ENCODE data around the gene C15orf39. TPM values are rescaled to one million over a fixed set of nuclear protein-coding genes. Genes with fewer than 3 reads are reported as not detected.

Gene C15orf39
- total RNA-seq (2022; extraction: Qiagen RNA extraction): 27.8 to 36.6 TPM (median 33.9 TPM) in 5 replicates

DNA sequence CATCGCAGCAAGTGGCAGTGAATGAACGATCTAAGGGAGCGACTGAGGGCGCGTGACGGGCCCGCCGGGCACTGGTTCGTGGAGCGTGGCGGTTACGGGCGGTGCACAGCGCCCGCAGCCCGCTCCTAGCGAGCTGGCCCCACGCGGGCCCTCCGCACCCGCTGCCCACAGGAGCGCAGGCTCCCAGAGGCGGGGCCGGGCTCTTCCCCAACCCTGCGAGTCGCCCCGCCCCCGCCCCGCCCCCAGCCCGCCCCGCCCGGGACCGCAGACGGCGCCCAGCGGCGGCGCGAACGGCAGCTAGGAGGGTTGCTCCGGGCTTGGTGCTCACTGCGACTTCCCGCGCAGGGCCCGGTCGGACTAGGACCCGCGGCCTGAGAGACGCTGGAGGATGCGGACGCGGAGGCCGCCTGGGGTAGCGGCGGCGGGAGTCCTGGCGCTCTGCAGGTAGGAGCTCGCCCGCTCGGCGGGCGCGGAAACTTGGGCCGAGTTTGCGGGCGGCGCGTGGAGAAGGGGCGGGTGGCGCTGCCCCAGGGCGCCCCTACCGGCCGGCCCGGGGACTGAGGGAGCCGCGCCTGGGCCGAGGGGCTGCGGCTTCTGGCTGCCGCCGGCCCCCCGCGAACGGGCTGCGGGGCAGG, at the start of gene C15orf39:
C15orf39 (plus strand) TSS at position 267 of the 635 bp plus-strand sequence. CDS start 4,167 bp downstream, outside the sequence.

DNA sequence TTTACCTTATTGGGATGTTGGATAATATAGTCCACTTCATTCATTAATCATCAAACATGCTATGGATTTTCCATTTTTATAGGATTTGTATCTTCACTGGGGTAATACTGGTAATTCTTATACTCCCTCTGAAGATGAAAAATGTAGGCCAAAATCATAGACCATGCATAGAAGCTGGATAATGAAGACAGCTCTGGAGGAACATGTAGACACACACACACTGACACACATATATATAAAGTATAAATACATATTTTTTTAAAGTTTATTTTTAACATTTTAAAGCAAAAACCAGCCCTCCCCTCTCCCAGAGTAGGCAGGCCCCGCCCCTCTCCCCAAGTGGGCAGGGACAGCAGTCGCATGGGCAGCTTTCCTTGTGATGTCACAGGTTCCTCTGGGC, 56.4 kb downstream of the C15orf39 start, which contains the start of gene GOLGA6C:
GOLGA6C (plus strand) TSS at position 301 of the 400 bp plus-strand sequence. CDS start 265 bp downstream, outside the sequence.

Other genes with a start within 250 kb of the C15orf39 start
- gene RPP25, start 245.1 kb upstream of the C15orf39 start, total RNA-seq (2022; extraction: Qiagen RNA extraction): 18.8 to 28.2 TPM (median 26.4 TPM) in 5 replicates
- gene SCAMP5, start 206.3 kb upstream of the C15orf39 start, total RNA-seq (2022; extraction: Qiagen RNA extraction): 10.2 to 12.5 TPM (median 12.0 TPM) in 5 replicates
- 16.8 to 22.7 TPM (median 19.0 TPM) in 5 replicates for gene PPCDC, start 178.3 kb upstream of the C15orf39 start, total RNA-seq (2022; extraction: Qiagen RNA extraction)
- not detected in 5 replicates for gene GOLGA6C, start 56.5 kb downstream of the C15orf39 start, total RNA-seq (2022; extraction: Qiagen RNA extraction)
- 0.02 to 0.03 TPM in 2 of 5 replicates, not detected in the others for gene GOLGA6D, start 81.0 kb downstream of the C15orf39 start, total RNA-seq (2022; extraction: Qiagen RNA extraction)
- 182 to 209 TPM (median 189 TPM) in 5 replicates for gene COMMD4, start 134.2 kb downstream of the C15orf39 start, total RNA-seq (2022; extraction: Qiagen RNA extraction)
- 1.4 to 3.8 TPM (median 3.0 TPM) in 5 replicates for gene NEIL1, start 145.2 kb downstream of the C15orf39 start, total RNA-seq (2022; extraction: Qiagen RNA extraction)
- 59.1 to 81.3 TPM (median 67.6 TPM) in 5 replicates for gene MAN2C1, start 166.7 kb downstream of the C15orf39 start, total RNA-seq (2022; extraction: Qiagen RNA extraction)
- 24.9 to 32.7 TPM (median 29.7 TPM) in 5 replicates for gene SIN3A, start 249.8 kb downstream of the C15orf39 start, total RNA-seq (2022; extraction: Qiagen RNA extraction)

All from A549 treated with AZD2906 at 1 μM for 4 hours (cell line).